IPS-11a (cell line): ENCODE measurements around the gene KIAA0930.
"Not testable (repeated sequence)": the region's sequence is repeated elsewhere in the genome, so short reads cannot be mapped to it uniquely, and the experiment has no call there.

Source experiments
- H3K4me3 ChIP-seq: one replicate; pipeline ENCODE4 v1.5.1; 2013; ENCODE audit warnings: low read depth, low read length, control low read depth

KIAA0930 gene

DNA sequence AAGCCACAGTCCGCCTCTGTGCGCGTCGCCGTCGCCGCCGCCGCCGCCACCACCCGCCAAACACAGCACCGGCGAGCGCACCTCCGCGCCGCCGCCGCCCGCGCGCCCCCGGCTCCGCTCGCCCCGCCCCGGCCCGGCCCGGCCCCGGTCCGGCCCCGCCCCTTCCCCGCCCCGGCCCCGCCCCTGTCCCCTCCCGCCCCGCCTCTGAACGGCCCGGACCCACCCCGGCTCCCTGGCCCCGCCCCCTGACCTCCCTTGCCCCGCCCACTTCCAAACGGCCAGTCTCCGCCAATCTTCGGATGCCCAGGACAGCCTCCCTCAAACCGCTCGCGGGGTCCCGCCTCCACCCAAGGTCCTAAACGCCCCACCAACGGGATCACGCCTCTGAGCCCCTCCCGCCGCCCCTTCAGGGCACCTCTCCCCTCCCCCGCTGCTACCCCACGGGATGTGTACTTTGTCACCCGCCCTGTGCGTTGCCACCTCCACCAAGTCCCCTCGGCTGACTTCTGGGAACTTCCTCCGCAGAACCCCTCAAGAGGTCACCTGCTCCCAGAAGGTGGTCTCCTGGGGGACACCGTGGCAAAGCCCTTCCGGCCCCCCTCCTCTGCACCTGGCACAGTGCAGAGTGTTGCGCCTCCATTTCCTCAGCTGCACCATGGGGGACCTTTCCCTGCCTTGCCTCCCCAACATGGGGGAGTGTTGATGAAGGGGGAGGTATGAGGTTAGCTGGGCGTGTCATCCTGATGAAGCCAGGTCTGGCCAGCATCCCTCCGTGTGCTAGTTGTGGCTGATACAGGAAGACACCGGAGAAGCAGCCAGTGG is at the start of gene KIAA0930:
Gene KIAA0930, minus strand, starts transcription at position 85 of the 822 bp plus-strand sequence. CDS start 191 bp downstream, outside the sequence.
- H3K4me3 ChIP-seq = peak within 1 kb of the TSS; percentile 67

DNA sequence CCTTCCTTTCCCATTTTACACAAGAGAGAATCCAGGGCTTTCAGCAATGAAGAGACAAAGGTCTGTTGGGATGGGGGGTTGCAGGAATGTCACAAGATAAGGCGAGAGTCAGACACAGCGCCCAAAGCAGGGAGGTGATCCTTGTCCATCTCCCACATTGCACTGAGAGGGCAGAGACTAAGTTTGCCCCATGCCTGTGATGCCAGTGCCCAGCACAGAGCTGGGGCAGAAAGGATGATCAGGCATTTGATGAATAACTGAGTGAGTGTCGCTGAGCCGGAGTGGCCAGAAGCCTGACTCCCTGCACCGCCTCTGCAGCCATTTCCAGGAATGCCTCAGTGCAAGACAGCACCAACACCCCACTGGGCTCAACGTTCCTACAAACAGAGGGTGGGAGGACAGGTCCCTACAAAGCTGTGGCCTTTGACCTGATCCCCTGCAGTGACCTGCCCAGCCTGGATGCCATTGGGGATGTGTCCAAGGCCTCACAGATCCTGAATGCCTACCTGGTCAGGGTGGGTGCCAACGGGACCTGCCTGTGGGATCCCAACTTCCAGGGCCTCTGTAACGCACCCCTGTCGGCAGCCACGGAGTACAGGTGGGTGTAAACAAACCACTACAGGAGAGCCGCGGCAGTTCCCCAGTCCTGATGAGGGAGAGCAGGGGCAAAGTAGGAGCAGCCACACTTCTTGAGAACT is 46.3 kb upstream of the KIAA0930 start:
- H3K4me3 ChIP-seq = no peak overlapping the region

DNA sequence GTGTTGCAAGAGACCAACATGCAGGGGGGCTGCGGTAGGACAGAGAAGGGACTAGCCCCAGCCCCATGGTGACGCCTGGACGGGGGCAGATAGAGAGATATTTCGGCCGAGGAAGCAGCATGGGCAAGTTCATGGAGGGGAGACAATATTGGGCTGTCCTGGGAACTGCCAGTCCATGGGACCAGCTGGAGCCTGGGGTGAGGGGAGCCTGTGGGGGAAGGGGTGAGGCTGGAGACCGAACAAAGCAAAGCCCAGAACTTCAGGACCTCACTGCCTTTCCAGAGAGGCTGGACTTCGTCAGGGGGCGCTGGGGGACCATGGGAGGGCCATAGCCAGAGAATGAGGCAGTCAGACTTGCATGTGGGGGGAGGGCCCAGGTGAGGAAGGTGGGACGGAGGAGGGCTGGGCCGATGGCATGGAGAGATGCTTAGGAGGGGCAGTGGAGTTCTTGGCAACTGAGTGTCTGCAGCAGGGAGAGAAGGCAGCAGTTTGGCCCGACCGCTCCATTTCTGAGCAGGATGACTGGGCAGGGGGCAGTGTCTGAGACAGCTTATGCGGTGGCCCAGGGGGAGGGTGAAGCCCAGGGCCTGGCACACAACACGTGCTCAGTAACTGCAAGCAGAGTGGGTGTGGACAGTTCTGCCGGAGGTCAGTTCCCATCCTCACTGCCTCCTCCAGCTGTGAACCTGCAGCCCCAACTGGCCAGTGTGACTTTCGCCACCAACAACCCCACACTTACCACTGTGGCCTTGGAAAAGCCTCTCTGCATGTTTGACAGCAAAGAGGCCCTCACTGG is 44.8 kb upstream of the KIAA0930 start:
- H3K4me3 ChIP-seq = peak overlapping the region; percentile 37

DNA sequence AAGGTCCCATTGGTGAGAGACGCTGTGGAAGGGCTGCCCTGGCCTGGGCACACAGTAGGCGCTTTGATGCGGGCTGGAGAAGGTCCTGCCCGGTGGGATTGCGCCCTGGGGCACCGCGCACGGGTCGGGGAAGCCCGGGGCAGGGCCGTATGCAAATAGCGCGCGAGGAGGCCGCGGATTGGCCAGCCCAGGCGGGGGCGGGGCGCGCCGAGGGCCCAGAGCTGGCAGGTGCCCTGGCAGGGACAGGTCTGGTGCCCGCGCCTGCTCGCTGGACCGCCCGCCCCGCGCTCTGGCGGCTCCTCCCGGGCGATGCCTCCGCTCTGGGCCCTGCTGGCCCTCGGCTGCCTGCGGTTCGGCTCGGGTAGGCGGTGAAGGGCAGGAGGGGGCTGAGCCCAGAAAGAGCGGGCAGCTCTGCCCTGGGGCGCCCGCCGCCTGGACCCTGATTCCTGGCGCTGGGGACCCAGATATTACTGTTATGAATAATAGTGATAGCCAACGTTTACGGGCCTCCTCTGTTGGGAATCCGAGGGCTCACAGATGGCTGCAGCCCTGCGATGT is 44.1 kb upstream of the KIAA0930 start, which contains the start of gene UPK3A:
Gene UPK3A, plus strand, starts transcription at position 245 of the 558 bp plus-strand sequence. Its CDS starts 65 bp downstream, at position 310.
- H3K4me3 ChIP-seq = peak within 1 kb of the TSS; percentile 37

DNA sequence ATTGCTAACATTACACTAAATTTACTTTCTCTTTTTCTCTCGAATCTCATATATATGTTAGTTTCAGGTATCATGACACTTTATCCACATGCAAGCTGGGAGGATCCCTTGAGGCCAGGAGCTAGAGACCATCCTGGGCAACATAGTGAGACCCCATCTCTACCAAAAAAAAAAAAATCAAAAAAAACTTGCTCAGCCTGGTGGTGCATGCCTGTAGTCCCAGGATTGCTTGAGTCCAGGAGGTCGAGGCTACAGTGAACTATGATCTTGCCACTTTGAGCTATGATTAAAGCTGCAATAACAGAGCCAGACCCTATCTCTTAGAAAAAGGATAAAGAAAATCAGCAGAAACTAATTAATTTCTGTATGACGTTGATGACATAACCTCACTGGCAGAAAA is 40.3 kb upstream of the KIAA0930 start:
- H3K4me3 ChIP-seq = no peak overlapping the region

DNA sequence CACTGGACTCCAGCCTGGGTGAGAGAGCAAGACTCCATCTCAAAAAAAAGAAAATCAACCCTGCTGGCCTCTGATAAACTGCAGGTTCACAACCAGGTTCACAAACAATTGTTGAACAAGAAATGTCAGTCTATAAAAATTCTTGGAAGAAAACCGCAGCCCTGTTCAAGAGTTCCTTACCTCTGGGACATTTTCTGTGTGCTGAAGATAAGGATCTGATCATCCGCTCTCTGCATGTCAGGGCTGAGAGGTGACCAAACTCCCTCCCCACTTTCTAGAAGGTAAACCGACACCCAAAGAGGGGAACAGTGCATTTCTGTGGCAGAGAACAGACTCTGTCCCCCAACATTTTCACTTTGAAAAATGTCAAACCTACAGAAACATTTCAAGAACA is 39.9 kb upstream of the KIAA0930 start:
- H3K4me3 ChIP-seq = no peak overlapping the region

DNA sequence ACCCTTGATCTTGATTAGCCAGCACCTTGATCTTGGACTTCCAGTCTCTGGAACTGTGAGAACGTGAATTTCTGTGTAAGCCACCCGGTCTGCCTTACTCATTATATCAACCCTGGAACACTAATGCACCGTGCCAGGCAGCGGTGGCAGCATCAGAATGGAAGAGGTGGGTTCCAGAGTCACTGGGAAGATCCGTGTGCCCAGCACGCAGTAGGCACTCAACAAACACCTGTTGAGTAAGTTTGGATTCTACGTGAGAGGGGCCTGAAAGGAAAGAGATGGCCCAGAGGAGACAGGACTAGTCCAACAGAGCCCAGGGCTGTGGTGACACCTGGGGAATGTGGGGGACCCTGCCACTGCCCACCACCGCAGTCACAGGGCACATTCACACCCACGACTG is 37.4 kb upstream of the KIAA0930 start:
- no peak overlapping the region for H3K4me3 ChIP-seq

DNA sequence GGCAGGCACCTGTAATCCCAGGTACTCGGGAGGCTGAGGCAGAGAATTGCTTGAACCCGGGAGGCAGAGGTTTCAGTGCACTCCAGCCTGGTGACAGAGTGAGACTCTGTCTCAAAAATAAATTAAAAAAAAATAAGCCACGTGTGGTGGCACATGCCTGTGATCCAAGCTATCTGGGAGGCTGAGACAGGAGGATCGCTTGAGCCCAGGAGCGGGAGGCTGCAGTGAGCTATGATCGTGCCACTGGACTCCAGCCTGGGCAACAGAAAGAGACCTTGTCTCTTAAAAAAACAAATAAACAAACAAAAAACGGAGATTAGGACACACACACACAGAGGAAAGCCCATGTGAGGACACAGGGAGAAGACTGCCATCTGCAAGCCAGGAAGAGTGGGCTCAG is 37.0 kb upstream of the KIAA0930 start:
- H3K4me3 ChIP-seq = not testable (repeated sequence)

DNA sequence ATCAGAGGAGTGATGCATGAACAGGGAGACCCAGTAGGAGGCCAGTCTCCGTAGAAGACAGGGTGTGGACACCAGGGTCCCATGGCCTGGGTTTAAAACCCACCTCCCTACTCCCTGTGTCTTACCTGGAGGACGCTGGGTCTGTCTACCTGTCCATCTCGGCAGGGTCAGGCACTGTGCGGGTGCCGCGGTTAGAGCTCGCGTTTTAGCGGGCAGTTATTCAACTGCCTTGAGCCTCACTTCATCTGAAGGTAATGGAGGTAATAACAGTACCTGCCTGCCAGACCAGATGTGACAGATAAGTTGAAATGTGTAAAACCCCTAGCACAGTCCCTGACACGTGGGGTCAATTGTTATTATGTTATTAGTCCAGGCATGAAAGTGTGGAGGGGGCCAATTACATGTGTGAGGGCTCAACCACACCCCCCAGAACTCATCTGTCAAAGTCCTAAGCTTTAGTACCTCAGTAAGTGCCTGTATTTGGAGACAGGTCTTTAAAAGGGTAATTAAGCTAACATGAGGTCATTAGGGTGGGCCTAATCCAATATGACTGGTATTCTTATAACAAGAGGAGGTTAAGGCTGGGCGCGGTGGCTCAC is 35.9 kb upstream of the KIAA0930 start:
- no peak overlapping the region for H3K4me3 ChIP-seq

DNA sequence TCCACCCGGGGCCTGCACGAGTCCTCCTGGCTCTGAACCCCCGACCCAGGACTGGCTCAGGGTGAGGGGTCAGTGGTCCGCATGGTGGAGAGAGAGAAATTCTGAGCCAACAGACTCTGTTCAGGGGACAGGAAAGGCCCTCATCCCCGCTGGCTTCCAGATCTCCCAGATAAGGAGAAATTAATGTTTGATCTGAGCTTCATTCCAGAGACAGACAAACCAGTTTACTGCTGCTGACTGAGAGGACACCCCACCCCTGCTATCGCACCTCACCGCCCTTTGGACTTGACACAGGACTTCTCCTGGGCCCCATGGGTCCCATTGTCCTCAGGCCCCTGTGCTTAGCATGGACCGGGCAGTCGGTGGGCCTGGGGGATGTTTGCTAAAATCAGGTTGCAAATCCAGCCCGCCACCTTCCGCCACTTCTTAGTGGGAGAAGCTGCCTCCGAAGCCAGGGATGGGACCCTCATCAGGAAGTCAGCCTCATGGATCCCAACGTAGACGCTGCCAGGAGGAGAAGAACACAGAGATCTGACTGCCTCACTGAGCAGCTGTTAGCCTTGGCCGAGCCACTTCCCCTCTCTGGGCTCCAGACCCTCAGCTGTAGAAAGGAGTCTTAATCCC is 32.9 kb upstream of the KIAA0930 start:
- no peak overlapping the region for H3K4me3 ChIP-seq

DNA sequence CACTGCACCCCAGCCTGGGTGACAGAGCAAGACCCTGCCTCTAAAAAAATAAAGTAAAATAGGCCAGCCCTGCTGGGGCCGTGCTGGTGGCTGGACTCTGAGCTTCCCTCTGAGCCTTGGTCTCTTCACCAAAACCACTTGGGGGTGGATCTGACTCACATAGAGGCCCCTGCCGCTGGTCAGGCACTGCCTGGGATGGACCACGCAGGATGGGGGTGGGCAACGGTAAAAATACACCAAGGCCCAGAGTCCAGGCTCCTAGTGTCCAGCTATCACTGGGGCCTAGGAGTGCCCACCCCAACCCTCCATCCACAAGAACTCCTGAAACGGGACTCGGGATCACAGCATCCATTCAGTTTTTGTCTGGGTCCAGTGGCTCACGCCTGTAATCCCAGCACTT is 31.8 kb upstream of the KIAA0930 start:
- no peak overlapping the region for H3K4me3 ChIP-seq

DNA sequence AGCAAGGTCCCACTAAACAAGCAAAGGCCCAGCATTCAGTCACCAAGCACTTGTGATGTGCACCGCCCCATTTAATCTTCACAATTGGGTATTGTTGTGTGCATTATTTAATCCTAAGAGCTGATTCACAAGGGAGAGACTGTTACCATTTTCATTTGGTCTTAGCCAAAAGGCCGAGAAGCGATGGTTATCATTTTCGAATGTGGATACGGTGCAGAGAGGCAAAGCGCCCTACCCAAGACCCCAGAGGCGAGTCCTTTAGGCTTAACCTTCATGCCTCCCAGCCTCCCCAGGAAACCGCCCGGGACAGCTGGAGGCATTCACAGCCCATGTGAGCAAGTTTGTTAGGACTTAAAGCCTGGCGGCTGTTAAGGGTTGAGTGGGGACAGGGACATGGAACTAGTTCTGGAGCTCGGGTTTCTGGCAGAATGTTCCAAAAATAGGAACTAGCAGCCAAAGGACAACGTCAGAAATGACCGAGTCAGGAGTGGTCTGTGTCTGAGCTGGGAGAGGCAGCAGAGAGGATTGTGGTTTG is 31.0 kb upstream of the KIAA0930 start:
- no peak overlapping the region for H3K4me3 ChIP-seq

DNA sequence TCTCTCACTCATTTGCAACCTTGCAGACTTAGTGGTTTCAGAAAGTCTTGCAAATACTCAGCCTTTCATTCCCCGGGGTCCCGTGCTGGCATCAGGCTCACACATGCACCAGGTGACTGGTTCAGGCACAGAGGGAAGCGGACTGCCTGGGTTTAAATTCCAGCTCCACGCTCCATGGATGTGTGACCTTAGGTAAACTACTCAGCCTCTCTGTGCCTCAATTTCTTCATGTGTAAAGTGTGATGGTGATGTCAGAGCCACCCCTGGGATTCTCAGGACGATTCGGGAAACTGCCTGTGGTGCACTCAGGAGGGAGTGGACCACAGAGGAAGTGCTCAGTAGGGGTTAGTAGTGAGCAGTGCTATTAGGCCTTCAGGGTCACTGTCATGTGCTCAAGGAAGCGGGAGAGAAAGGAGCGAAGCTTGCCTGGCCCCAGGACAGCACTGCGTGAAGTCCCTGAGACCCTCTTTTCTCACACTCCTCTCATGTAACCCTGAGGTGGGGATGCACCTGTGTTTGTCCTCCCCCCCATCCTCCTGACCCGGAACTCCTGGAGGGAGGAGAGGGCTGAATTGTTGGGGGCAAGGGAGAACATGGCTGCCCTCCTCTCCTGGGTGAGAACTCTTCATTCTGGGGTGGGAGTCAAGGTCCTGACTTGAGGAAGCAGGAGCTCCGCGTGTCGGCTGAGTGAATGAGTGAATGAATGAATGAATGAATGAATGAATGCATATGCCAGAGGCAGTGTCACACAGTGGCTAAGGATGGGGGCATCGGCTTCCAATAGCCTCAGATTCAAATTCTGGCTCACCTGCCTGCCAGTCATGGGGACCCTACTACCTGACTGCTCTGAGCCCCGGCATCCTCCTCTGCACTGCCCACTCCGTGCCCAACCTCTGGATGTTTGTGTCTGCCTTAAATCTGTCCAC is 29.7 kb upstream of the KIAA0930 start:
- no peak overlapping the region for H3K4me3 ChIP-seq

DNA sequence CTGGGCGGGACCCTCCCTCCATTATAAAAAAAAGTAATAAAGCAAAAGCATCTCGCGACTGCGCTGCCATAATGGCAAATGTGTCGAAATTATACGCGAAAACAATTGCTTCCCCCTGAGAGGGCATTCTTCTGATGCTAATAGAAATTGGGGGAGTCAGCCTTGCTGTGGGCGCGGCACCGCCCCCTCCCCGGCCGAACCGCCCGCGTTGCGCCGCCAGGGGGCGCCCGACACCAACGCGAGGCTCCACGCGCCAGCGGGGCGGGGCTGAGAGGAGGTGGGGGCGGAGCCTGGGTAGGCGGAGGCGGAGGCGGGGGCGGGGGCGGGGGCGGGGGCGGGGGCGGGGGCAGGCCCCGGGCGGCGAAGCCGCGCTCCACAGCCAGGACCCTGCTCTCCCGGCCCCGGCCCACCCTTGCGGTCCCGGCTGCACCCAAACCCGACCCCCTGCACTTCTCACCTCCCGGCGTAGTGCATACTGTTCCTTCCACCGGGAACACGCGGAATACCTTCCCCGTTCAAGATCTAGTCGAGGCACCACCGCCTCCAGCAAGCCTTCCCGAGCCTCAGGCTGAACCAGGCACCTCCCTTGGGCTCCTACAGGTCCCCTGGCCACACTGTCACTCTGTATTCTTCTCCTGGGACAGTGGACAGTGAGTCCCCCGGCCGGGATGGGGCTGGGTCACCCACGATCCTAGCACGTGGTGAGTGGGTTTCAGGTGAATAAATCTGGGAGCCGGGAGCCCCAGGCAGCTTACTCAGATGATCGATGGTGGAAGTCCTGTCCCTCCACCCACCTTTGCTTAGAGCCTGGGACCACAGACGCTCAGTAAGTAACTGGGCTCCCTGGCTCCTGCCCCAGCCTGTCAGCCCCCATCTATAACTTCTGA is 28.5 kb upstream of the KIAA0930 start:
- peak overlapping the region; percentile 66 for H3K4me3 ChIP-seq

DNA sequence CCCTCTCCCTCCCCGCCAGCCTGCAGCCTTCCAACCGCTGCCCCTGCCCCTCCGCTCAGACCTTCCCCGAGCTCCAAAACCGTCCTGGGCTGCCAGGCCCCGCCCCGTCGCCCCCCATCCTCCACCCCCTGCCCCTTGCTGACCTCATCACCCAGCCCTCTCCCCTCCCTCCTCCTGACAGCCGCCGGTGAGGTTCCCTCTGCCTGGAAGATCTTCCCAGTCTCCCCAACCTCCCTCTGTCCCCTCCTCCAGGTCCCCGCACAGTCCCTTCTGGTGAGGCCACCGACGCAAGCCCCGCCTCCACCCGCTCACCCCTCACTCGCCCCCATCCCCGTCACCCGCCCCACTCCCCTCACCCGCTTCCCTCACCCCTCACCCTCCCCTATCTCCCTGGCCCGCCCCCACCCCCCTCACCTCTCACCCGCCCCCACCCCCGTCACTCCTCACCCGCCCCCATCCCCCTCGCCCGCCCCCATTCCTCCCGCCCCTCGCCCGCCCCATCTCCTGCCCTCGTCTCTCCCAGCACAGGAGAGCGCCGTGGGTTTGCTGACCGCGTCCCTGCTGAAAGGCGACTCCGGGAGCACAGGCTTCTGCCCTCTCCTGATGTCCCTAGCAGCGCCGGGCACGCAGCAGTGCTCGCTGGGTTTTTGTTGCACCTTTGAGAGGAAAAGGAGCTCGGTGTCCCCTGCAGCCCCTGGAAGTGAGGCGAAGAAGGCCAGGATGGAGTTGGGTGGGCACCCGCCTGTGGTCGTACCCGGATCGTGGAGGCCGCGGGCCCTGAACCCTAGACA is 27.7 kb upstream of the KIAA0930 start:
- H3K4me3 ChIP-seq = peak overlapping the region; percentile 66

DNA sequence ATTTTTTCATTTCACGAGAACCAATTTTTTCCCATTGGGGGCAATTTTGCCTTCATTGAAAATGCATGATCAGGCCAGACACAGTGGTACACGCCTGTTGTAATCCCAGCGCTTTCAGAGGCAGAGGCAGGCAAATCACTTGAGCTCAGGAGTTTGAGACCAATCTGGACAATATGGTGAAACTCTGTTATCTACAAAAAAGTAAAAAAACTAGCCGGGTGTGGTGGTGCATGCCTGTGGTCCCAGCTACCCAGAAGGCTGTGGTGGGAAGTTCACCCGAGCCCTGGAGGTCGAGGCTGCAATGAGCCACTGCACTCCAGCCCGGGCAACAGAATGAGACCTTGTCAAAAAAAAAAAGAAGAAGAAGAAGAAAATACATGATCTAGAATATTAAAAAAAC is 24.8 kb upstream of the KIAA0930 start:
- no peak overlapping the region for H3K4me3 ChIP-seq
